ENCODE data around the gene MAP2K6. TPM values are rescaled to one million over a fixed set of nuclear protein-coding genes. Genes with fewer than 3 reads are reported as not detected.
A peak's percentile ranks its signal among the peaks of the same experiment; 100 is the strongest.

Gene MAP2K6
- total and polyA plus RNA-seq, 8 donors, result 1.0 to 25.5 (median 4.6) TPM; not detected in 1

DNA sequence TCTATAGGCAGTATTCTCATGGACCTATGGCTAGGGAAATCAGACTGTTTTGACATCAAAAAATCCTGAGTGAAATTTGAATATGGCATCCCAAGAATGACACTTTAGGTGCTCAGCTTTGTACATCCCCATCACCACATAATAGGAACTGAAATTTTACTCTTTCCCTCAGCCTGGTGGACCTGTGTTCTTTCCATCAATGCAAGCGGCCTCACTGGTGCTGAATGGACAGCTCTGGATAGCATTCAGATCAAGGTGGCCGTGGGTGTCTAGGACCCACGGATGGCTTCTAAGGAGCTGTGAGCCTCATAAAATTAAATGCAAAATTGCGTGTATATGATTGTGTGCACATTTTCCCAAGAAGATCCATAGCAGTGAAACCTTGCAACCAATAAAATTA, 152.6 kb downstream of the MAP2K6 start:
- DNase-seq, result peak in 1 of 2 donors; percentile 22
- intact Hi-C loops (cut with DNase I; ENCODE audit: low total_unique reads), result loop anchor here (10.0 kb wide), 1 partner anchor 988 kb away; no protein-coding TSS in a partner anchor
- Histone ChIP-seq H3K4me1 (peaks cover 0 to 5% (median 2%) of the 10 kb centered on the region in 4 donors), H3K36me3 (no peaks in the 10 kb centered on the region), H3K27ac (no peak overlapping the region), H3K27me3 (no peaks in the 10 kb centered on the region), H3K9me3 (no peaks in the 10 kb centered on the region), H3K4me3 (no peak overlapping the region)
- TF ChIP-seq POLR2AphosphoS5 (IDR thresholded peaks at IDR 0.05) (no peak), EP300 (IDR thresholded peaks at IDR 0.05) (no peak), POLR2A (IDR thresholded peaks at IDR 0.05) (no peak), CTCF (IDR thresholded peaks at IDR 0.05) (no peak)
- 38 to 49% (median 40%) methylated on average over 4 of the region's 4 CpGs for WGBS, 5 donors

DNA sequence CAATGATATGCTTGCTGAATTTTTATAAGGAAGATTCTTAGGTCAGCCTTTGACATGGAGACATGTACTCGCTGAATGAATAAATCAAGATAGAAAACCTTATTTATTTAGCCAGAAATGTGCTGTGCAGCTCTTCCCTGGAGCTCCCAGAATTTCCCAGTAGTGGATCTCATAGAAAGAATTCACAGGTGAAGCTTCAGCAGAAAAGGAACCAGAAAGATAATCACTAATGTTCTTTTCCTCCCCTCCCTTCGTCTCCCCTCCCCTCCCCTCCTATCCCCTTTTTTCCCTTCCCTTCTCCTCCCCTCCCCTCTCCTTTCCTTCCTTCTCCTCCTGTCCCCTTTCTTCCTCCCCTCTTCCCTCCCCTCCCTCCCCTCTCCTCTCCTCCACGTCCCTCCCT, 158.2 kb downstream of the MAP2K6 start:
- Histone ChIP-seq H3K4me3 (no peak overlapping the region), H3K27me3 (no peaks in the 10 kb centered on the region), H3K27ac (no peak overlapping the region), H3K4me1 (peaks cover 0 to 24% (median 13%) of the 10 kb centered on the region in 4 donors), H3K9me3 (no peaks in the 10 kb centered on the region), H3K36me3 (no peaks in the 10 kb centered on the region)
- no peak for DNase-seq
- WGBS, 5 donors, result 70 to 80% (median 74%) methylated on average over 3 of the region's 3 CpGs
- intact Hi-C loops (cut with DNase I; ENCODE audit: low total_unique reads), result no loop called here
- TF ChIP-seq POLR2AphosphoS5 (IDR thresholded peaks at IDR 0.05) (no peak), EP300 (IDR thresholded peaks at IDR 0.05) (no peak), POLR2A (IDR thresholded peaks at IDR 0.05) (no peak), CTCF (IDR thresholded peaks at IDR 0.05) (no peak)

- intact Hi-C loops (cut with DNase I; ENCODE audit: low total_unique reads), result no loop called here
- no peaks in the 10 kb centered on the region for H3K27me3 ChIP-seq
- no peak overlapping the region for H3K27ac ChIP-seq
- TF ChIP-seq CTCF (IDR thresholded peaks at IDR 0.05), result no peak
- TF ChIP-seq POLR2A (IDR thresholded peaks at IDR 0.05), result no peak
- TF ChIP-seq EP300 (IDR thresholded peaks at IDR 0.05), result no peak
- TF ChIP-seq POLR2AphosphoS5 (IDR thresholded peaks at IDR 0.05), result no peak
- no peak for DNase-seq
- WGBS, 5 donors, result 66 to 91% (median 76%) methylated on average over 2 of the region's 2 CpGs
- no peaks in the 10 kb centered on the region for H3K36me3 ChIP-seq
- H3K9me3 ChIP-seq, result no peaks in the 10 kb centered on the region
- H3K4me3 ChIP-seq, result no peak overlapping the region
- H3K4me1 ChIP-seq, result peaks cover 0 to 24% (median 13%) of the 10 kb centered on the region in 4 donors
These were observed 158.9 kb downstream of the MAP2K6 start for GRCh38 chr17:69573396-69573795.

- Histone ChIP-seq H3K27me3 (no peaks in the 10 kb centered on the region), H3K27ac (peak overlapping the region in 2 of 5 donors; percentile 3 to 65), H3K36me3 (no peaks in the 10 kb centered on the region), H3K9me3 (no peaks in the 10 kb centered on the region), H3K4me3 (no peak overlapping the region), H3K4me1 (peaks cover 0 to 19% (median 11%) of the 10 kb centered on the region in 4 donors)
- DNase-seq, result peak in 1 of 2 donors; percentile 34
- WGBS, 5 donors, result 62 to 65% (median 62%) methylated on average over 10 of the region's 10 CpGs
- no peak for TF ChIP-seq POLR2AphosphoS5 (IDR thresholded peaks at IDR 0.05)
- no peak for TF ChIP-seq POLR2A (IDR thresholded peaks at IDR 0.05)
- TF ChIP-seq CTCF (IDR thresholded peaks at IDR 0.05), result no peak
- TF ChIP-seq EP300 (IDR thresholded peaks at IDR 0.05), result no peak
- intact Hi-C loops (cut with DNase I; ENCODE audit: low total_unique reads), result no loop called here
These were observed 160.0 kb downstream of the MAP2K6 start for GRCh38 chr17:69574257-69575197.
